HepG2 (cell line): ENCODE data around the gene ZNF175. TPM values are rescaled to one million over a fixed set of nuclear protein-coding genes. Genes with fewer than 3 reads are reported as not detected.
A peak's percentile ranks its signal among the peaks of the same experiment; 100 is the strongest.

Experiments
- ARNT2 ChIP-seq: sonication (generic); formaldehyde crosslinking; IDR thresholded peaks from 2 replicates; pipeline ENCODE4 v1.8.0; 2022; ENCODE audit warnings: mild to moderate bottlenecking, low read depth, missing genetic modification reagents, moderate library complexity
- GABPA ChIP-seq, 2 experiments: IDR thresholded peaks; 2 replicates each; pipeline ENCODE4 v1.6.1; 2011 to 2016; ENCODE audit warnings: low read depth in 2 of 2, low read length in 1 of 2, missing biosample characterization in 1 of 2, missing genetic modification characterization in 1 of 2
- HCFC1 ChIP-seq: fragments of 150-350 bp; IDR thresholded peaks from 2 replicates; pipeline ENCODE4 v1.6.1; 2014; ENCODE audit warnings: low read depth, low read length
- LCORL ChIP-seq, 2 experiments: fragments of 450-650 bp in 1 of 2; sonication (generic) in 1 of 2; formaldehyde crosslinking in 1 of 2; IDR thresholded peaks; 2 replicates each; pipeline versions ENCODE4 v1.5.0 to v1.6.1; 2017 to 2020; ENCODE audit warnings: antibody characterized with exemption in 1 of 2, missing genetic modification reagents in 1 of 2
- NPAS2 ChIP-seq: sonication (generic); formaldehyde crosslinking; IDR thresholded peaks from 2 replicates; pipeline ENCODE4 v1.8.0; 2022; ENCODE audit warnings: mild to moderate bottlenecking, missing genetic modification reagents, borderline replicate concordance
- POLR2A ChIP-seq, 2 experiments: IDR thresholded peaks; 2 replicates each; pipeline ENCODE4 v1.6.1; 2011; ENCODE audit warnings: low read depth in 2 of 2, low read length in 2 of 2, mild to moderate bottlenecking in 1 of 2, moderate library complexity in 1 of 2; ENCODE audit not compliant: insufficient read depth in 1 of 2
- SMC3 ChIP-seq: IDR thresholded peaks from 2 replicates; pipeline ENCODE4 v1.6.1; 2011; ENCODE audit warnings: low read length, improper control_type of control experiment
- SYNCRIP ChIP-seq: fragments of 200-400 bp; formaldehyde crosslinking; IDR thresholded peaks from 2 replicates; pipeline ENCODE4 v1.6.1; 2018; ENCODE audit warnings: mild to moderate bottlenecking, low read depth, low read length; ENCODE audit not compliant: insufficient read depth
- TOE1 ChIP-seq: sonication (generic); formaldehyde crosslinking; IDR thresholded peaks from 2 replicates; pipeline ENCODE4 v1.4.0; 2020; ENCODE audit warnings: mild to moderate bottlenecking, missing genetic modification reagents
- ZFP36 ChIP-seq: fragments of 150-350 bp; IDR thresholded peaks from 2 replicates; pipeline ENCODE4 v1.6.1; 2018; ENCODE audit warnings: borderline replicate concordance, low read length, low read depth; ENCODE audit not compliant: partially characterized antibody
- ZNF101 ChIP-seq: sonication (generic); formaldehyde crosslinking; IDR thresholded peaks from 2 replicates; pipeline ENCODE4 v1.4.0; 2020; ENCODE audit warnings: mild to moderate bottlenecking, low read depth, missing genetic modification reagents, borderline replicate concordance
- ZNF136 ChIP-seq: sonication (generic); formaldehyde crosslinking; IDR thresholded peaks from 2 replicates; pipeline ENCODE4 v1.8.1; 2022; ENCODE audit warnings: low read depth, mild to moderate bottlenecking, moderate library complexity, missing genetic modification reagents
- ZNF431 ChIP-seq: sonication (generic); formaldehyde crosslinking; IDR thresholded peaks from 2 replicates; pipeline ENCODE4 v1.9.0; 2022; ENCODE audit warnings: missing genetic modification reagents, low read depth, mild to moderate bottlenecking, borderline replicate concordance
- ZNF780A ChIP-seq: sonication (generic); formaldehyde crosslinking; IDR thresholded peaks from 2 replicates; pipeline ENCODE4 v1.8.0; 2022; ENCODE audit warnings: mild to moderate bottlenecking, missing genetic modification reagents, moderate library complexity
- polyA plus RNA-seq, 8 experiments: library from polyadenylated mRNA; depleted of rRNA in 3 of 8; stranded (reverse) in 7 of 8; unstranded in 1 of 8; fragments of >200 nt; fragmentation: Illumina TruSeq in 4 of 8; extraction: Trizol in 4 of 8; gene quantifications; 2 replicates each; pipeline versions ENCODE4 v1.2.1 to v1.2.3, GENCODE V29; 2011 to 2016; ENCODE audit warnings: low read depth in 4 of 8, missing spikeins in 1 of 8, mixed read lengths in 1 of 8; ENCODE audit not compliant: insufficient read depth in 1 of 8
- total RNA-seq, 5 experiments: library from RNA; depleted of rRNA; stranded (reverse); fragments of >200 nt; fragmentation: Illumina TruSeq; extraction: Trizol; gene quantifications; 2 replicates each; pipeline ENCODE4 v1.2.3, GENCODE V29; 2016; ENCODE audit warnings: low read depth in 1 of 5
- TF ChIP-seq, protein P1 (sequence below): sonication (generic); formaldehyde crosslinking; IDR thresholded peaks from 2 replicates; pipeline ENCODE4 v1.4.0; 2020; ENCODE audit warnings: missing genetic modification reagents
- TF ChIP-seq, protein P2 (sequence below): sonication (generic); formaldehyde crosslinking; IDR thresholded peaks from 2 replicates; pipeline ENCODE4 v1.4.0; 2020; ENCODE audit warnings: mild to moderate bottlenecking, missing genetic modification reagents
- TF ChIP-seq, protein P3 (sequence below): sonication (generic); formaldehyde crosslinking; IDR thresholded peaks from 2 replicates; pipeline ENCODE4 v1.9.0; 2021; ENCODE audit warnings: missing genetic modification reagents, borderline replicate concordance

The ZNF175 gene
- total and polyA plus RNA-seq, 2 of the 13 experiments (the other 11 are each of a cell fraction or from before 2014, with no cell fraction given), result 1.2 to 1.5 TPM

- TF ChIP-seq TOE1 (CRISPR knock-in tag), result no peak
- TF ChIP-seq LCORL (IDR thresholded peaks at IDR 0.05), result no peak
- no peak for TF ChIP-seq LCORL (CRISPR knock-in tag; IDR thresholded peaks at IDR 0.05)
- TF ChIP-seq ZFP36, result no peak
- TF ChIP-seq GABPA (IDR thresholded peaks at IDR 0.05; ENCODE audit: low read depth, low read length), result no peak
- no peak for TF ChIP-seq GABPA (CRISPR knock-in tag; IDR thresholded peaks at IDR 0.05; ENCODE audit: low read depth)
- TF ChIP-seq SMC3, result no peak
- TF ChIP-seq ARNT2 (CRISPR knock-in tag), result peak; percentile 68; the same call in 1 of the 2 replicates
- peak; percentile 66 for TF ChIP-seq ZNF431 (CRISPR knock-in tag)
- no peak; the same call in 1 of the 2 replicates for TF ChIP-seq HCFC1
- TF ChIP-seq SYNCRIP, result no peak
- TF ChIP-seq, protein P1, sequence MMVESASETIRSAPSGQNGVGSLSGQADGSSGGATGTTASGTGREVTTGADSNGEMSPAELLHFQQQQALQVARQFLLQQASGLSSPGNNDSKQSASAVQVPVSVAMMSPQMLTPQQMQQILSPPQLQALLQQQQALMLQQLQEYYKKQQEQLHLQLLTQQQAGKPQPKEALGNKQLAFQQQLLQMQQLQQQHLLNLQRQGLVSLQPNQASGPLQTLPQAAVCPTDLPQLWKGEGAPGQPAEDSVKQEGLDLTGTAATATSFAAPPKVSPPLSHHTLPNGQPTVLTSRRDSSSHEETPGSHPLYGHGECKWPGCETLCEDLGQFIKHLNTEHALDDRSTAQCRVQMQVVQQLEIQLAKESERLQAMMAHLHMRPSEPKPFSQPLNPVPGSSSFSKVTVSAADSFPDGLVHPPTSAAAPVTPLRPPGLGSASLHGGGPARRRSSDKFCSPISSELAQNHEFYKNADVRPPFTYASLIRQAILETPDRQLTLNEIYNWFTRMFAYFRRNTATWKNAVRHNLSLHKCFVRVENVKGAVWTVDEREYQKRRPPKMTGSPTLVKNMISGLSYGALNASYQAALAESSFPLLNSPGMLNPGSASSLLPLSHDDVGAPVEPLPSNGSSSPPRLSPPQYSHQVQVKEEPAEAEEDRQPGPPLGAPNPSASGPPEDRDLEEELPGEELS (CRISPR knock-in tag), result peak; percentile 42; the same call in 1 of the 2 replicates
- TF ChIP-seq, protein P2, sequence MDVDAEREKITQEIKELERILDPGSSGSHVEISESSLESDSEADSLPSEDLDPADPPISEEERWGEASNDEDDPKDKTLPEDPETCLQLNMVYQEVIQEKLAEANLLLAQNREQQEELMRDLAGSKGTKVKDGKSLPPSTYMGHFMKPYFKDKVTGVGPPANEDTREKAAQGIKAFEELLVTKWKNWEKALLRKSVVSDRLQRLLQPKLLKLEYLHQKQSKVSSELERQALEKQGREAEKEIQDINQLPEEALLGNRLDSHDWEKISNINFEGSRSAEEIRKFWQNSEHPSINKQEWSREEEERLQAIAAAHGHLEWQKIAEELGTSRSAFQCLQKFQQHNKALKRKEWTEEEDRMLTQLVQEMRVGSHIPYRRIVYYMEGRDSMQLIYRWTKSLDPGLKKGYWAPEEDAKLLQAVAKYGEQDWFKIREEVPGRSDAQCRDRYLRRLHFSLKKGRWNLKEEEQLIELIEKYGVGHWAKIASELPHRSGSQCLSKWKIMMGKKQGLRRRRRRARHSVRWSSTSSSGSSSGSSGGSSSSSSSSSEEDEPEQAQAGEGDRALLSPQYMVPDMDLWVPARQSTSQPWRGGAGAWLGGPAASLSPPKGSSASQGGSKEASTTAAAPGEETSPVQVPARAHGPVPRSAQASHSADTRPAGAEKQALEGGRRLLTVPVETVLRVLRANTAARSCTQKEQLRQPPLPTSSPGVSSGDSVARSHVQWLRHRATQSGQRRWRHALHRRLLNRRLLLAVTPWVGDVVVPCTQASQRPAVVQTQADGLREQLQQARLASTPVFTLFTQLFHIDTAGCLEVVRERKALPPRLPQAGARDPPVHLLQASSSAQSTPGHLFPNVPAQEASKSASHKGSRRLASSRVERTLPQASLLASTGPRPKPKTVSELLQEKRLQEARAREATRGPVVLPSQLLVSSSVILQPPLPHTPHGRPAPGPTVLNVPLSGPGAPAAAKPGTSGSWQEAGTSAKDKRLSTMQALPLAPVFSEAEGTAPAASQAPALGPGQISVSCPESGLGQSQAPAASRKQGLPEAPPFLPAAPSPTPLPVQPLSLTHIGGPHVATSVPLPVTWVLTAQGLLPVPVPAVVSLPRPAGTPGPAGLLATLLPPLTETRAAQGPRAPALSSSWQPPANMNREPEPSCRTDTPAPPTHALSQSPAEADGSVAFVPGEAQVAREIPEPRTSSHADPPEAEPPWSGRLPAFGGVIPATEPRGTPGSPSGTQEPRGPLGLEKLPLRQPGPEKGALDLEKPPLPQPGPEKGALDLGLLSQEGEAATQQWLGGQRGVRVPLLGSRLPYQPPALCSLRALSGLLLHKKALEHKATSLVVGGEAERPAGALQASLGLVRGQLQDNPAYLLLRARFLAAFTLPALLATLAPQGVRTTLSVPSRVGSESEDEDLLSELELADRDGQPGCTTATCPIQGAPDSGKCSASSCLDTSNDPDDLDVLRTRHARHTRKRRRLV (CRISPR knock-in tag), result no peak
- TF ChIP-seq ZNF780A (CRISPR knock-in tag), result peak; percentile 76; the same call in 1 of the 2 replicates
- TF ChIP-seq, protein P3, sequence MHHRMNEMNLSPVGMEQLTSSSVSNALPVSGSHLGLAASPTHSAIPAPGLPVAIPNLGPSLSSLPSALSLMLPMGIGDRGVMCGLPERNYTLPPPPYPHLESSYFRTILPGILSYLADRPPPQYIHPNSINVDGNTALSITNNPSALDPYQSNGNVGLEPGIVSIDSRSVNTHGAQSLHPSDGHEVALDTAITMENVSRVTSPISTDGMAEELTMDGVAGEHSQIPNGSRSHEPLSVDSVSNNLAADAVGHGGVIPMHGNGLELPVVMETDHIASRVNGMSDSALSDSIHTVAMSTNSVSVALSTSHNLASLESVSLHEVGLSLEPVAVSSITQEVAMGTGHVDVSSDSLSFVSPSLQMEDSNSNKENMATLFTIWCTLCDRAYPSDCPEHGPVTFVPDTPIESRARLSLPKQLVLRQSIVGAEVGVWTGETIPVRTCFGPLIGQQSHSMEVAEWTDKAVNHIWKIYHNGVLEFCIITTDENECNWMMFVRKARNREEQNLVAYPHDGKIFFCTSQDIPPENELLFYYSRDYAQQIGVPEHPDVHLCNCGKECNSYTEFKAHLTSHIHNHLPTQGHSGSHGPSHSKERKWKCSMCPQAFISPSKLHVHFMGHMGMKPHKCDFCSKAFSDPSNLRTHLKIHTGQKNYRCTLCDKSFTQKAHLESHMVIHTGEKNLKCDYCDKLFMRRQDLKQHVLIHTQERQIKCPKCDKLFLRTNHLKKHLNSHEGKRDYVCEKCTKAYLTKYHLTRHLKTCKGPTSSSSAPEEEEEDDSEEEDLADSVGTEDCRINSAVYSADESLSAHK, result 0 out of 2 replicates have a peak, but pooled peaks have one; percentile 61
- TF ChIP-seq ZNF136 (CRISPR knock-in tag), result no peak
- no peak for TF ChIP-seq ZNF101
- TF ChIP-seq NPAS2 (CRISPR knock-in tag), result no peak
- no peak for TF ChIP-seq POLR2A (IDR thresholded peaks at IDR 0.05; ENCODE audit: insufficient read depth in 1 of 2, low read depth in 2 of 2, low read length in 2 of 2)
Measured at GRCh38 chr19:51552996-51553725, 17.9 kb upstream of the ZNF175 start (continued).
